Right atrium auricular region (tissue), 2 donors: ENCODE data around the gene P3H1. TPM values are rescaled to one million over a fixed set of nuclear protein-coding genes. Genes with fewer than 3 reads are reported as not detected.

Experiments used
- DNase-seq: peaks from one replicate; pipeline ENCODE4 v3.0.0-alpha.2; 2019; ENCODE audit warnings: low spot score
- H3K27ac ChIP-seq, 2 donors: fragments of 200-600 bp; sonication (generic); 1 replicate in 1 of 2; 2 replicates in 1 of 2; pipeline ENCODE4 v1.5.1; 2016 to 2019
- H3K27me3 ChIP-seq, 2 donors: fragments of 200-600 bp; sonication (generic); one replicate each; pipeline versions ENCODE4 v1.5.1 to v1.6.0; 2017 to 2019
- H3K36me3 ChIP-seq: fragments of 200-600 bp; sonication (generic); one replicate; pipeline ENCODE4 v1.5.1; 2016
- H3K4me1 ChIP-seq, 2 donors: fragments of 200-600 bp; sonication (generic); one replicate each; pipeline versions ENCODE4 v1.5.1 to v1.6.0; 2017 to 2019
- H3K4me3 ChIP-seq, 2 donors: fragments of 200-600 bp; sonication (generic); 1 replicate in 1 of 2; 2 replicates in 1 of 2; pipeline ENCODE4 v1.5.1; 2017 to 2019; ENCODE audit warnings: mild to moderate bottlenecking in 1 of 2, moderate library complexity in 1 of 2
- H3K9me3 ChIP-seq, 2 donors: fragments of 200-600 bp; sonication (generic); one replicate each; pipeline ENCODE4 v1.5.1; 2019
- total RNA-seq, 2 donors: library from RNA; depleted of rRNA; stranded (reverse); fragments of >200 nt; gene quantifications; one replicate each; pipeline ENCODE4 v1.1.0, GENCODE V29; 2016
- TF ChIP-seq, protein P1 (sequence below), 2 donors: fragments of 200-600 bp; sonication (generic); IDR thresholded peaks; one replicate each; pipeline ENCODE4 v1.5.1; 2019; ENCODE audit warnings: antibody characterized with exemption in 2 of 2

The P3H1 gene
- total RNA-seq, 2 donors from 2014 or later = 11.3 to 15.6 TPM

DNA sequence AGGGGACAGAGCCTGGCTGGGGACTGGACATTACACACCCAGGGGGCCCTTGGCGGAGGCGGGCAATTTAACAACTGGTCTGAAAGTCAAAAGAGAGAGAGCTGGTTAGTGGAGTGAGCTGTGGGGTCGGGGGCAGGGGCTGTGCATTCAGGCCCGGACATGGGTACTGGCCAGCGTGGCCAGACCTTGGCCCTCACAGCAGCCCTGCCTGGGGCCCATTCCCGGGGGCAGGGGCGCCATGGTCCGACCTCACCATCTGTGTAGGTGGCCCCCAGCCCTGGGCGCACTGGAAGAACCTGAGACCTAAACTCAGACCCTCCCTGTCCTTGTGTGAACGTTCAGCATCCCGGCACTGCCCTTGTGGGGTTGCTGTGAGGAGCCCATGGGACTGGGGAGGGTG is 31.8 kb downstream of the P3H1 start:
- Histone ChIP-seq H3K27me3 (no peaks in the 10 kb centered on the region), H3K27ac (no peak overlapping the region), H3K4me1 (no peaks in the 10 kb centered on the region), H3K36me3 (no peaks in the 10 kb centered on the region), H3K9me3 (no peaks in the 10 kb centered on the region), H3K4me3 (no peak overlapping the region)
- no peak for DNase-seq
- TF ChIP-seq, protein P1, sequence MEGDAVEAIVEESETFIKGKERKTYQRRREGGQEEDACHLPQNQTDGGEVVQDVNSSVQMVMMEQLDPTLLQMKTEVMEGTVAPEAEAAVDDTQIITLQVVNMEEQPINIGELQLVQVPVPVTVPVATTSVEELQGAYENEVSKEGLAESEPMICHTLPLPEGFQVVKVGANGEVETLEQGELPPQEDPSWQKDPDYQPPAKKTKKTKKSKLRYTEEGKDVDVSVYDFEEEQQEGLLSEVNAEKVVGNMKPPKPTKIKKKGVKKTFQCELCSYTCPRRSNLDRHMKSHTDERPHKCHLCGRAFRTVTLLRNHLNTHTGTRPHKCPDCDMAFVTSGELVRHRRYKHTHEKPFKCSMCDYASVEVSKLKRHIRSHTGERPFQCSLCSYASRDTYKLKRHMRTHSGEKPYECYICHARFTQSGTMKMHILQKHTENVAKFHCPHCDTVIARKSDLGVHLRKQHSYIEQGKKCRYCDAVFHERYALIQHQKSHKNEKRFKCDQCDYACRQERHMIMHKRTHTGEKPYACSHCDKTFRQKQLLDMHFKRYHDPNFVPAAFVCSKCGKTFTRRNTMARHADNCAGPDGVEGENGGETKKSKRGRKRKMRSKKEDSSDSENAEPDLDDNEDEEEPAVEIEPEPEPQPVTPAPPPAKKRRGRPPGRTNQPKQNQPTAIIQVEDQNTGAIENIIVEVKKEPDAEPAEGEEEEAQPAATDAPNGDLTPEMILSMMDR (IDR thresholded peaks at IDR 0.05) = no peak

DNA sequence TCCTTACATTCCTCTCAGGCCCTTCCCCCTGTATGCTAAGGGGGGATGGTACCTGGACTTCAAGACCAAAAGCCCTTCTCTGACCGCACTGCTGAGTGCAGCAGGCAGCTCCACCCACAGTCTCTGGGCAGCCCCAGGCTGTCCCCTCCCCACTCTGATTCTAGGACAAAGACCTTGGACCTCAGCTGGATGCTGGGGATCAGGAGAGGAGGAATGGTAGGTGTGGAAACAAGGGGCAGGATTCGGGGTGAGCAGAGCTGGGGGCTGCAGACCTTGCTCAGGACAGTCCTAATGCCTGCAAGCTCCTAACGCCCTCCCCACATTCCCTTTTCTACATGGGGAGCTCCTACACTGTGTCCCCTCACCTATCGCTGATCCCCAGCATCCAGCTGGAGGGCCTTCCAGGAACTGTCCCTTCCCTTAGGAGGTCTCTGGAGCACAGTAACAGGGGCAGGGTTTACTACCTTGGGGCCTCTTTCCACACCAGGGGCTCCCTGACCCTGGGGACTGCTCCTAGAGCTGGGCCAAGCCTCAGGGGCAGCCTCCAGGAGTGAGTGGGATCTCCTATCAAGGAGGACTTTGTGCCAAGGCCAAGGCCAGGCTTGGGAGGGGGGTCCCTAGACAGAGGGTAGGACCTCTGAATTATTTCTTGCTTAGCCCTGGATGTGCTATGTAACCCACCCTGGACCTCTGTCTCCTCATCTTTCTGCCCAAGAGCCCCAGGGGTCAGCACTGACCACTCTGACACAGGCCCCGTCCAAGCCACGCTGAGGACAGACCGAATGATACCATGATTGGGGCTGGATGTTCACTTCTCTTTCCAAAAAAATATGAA is 32.4 kb downstream of the P3H1 start:
- Histone ChIP-seq H3K4me1 (no peaks in the 10 kb centered on the region), H3K4me3 (no peak overlapping the region), H3K9me3 (no peaks in the 10 kb centered on the region), H3K27me3 (no peaks in the 10 kb centered on the region), H3K36me3 (no peaks in the 10 kb centered on the region), H3K27ac (no peak overlapping the region)
- TF ChIP-seq, protein P1 (IDR thresholded peaks at IDR 0.05) = no peak
- DNase-seq = no peak

DNA sequence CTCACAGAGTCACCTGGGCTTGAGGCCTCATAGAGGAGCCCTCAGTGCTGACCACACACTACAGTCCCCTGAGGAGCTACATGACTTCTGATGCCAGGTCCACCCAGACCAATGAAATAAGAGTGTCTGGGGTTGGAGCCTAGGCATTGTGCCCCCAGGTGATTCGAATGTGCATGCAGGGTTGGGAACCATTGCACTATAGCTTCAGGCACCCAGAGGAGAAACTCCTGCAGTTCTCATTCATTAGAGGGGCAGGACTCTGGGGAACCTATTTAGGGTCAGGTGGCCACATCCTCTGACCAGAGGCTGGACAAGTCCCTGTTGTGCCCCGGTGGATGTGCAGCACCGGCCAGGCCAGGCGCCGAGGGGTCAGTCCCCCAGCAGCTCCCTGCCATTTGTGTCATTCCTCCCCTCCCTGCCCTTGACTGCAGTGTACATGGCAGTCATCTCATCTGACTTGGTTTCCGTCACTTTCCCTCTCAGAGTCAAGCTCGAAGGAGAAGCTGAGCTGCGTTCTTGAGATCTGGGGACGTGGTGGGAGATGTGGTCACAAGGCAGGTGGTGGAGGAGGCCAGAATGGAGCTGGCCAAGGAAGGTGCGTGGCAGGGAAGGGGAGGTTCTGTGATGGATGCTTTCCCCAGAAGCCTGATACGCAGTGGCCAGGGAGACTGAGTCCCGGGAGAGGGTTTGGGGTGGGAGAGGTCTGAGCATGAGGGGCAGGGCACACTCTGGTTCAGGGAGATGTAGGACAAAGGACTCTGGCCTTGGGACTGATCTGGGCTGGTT is 33.2 kb downstream of the P3H1 start:
- no peaks in the 10 kb centered on the region for H3K4me1 ChIP-seq
- no peak overlapping the region for H3K4me3 ChIP-seq
- no peak for DNase-seq
- H3K27ac ChIP-seq = no peak overlapping the region
- no peaks in the 10 kb centered on the region for H3K36me3 ChIP-seq
- no peaks in the 10 kb centered on the region for H3K9me3 ChIP-seq
- TF ChIP-seq, protein P1 (IDR thresholded peaks at IDR 0.05) = no peak
- H3K27me3 ChIP-seq = no peaks in the 10 kb centered on the region

DNA sequence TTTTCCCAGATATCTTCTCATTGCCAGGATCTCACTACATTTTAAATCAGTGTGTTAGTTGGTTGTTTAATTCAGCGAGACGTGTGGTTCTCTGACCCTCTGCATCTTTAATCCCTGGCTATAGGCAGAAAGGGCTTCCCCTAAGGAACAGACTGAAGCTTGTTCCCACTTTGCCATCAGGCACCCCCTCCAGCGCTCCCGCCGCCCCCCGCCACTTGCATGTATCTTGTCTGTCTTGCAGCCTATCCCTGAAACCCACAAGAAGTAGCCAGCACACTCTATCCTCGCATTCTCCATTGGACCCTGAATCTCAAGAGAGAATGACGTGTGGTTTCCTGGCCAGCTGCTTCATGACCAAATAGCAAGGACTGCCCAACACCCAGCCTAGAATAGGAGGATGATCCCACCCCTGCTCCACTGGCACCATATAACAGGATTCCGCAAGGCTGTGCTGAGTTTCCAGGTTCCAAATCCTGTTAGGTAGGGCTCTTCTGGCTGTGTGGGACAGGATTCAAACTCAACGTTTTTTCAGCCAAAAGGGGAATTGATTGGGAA is 34.6 kb downstream of the P3H1 start:
- no peaks in the 10 kb centered on the region for H3K9me3 ChIP-seq
- peak; percentile 48 for DNase-seq
- H3K4me1 ChIP-seq = no peaks in the 10 kb centered on the region
- H3K27ac ChIP-seq = no peak overlapping the region
- no peak overlapping the region for H3K4me3 ChIP-seq
- TF ChIP-seq, protein P1 (IDR thresholded peaks at IDR 0.05) = no peak
- H3K36me3 ChIP-seq = no peaks in the 10 kb centered on the region
- H3K27me3 ChIP-seq = no peaks in the 10 kb centered on the region

DNA sequence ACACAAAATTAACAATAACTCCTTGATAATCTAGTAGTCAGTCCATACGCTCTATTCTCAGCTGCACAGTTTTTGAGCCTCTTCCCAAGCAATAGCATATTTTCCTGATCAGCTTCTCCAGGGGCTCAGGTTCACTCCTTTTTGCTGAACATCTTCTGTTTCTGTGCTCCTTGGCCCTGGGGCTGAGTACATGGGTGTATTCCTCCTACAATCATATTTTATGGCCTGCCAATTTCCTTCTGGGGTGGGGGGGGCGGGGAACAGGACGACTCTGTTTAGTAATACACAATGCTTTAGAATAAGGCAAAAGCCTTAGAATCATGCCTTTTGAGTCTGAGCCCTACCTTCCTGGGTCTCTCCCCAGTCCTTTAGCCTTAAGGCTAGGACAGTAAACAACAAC is 35.2 kb downstream of the P3H1 start:
- TF ChIP-seq, protein P1 (IDR thresholded peaks at IDR 0.05) = no peak
- DNase-seq = no peak
- Histone ChIP-seq H3K27me3 (no peaks in the 10 kb centered on the region), H3K27ac (no peak overlapping the region), H3K4me3 (no peak overlapping the region), H3K36me3 (no peaks in the 10 kb centered on the region), H3K9me3 (no peaks in the 10 kb centered on the region), H3K4me1 (no peaks in the 10 kb centered on the region)
